MG63 (cell line): Measurements from ENCODE around the gene TNIK. TPM values are rescaled to one million over a fixed set of nuclear protein-coding genes. Genes with fewer than 3 reads are reported as not detected.
"Not testable (repeated sequence)": the region's sequence is repeated elsewhere in the genome, so short reads cannot be mapped to it uniquely, and the experiment has no call there.

Source experiments
- DNase-seq: peaks from one replicate; pipeline ENCODE4 v3.0.0-alpha.2; 2020
- H3K27me3 ChIP-seq: fragments of 250-450 bp; sonication (Bioruptor Pico); 2 replicates; pipeline ENCODE4 v1.5.1; 2020; ENCODE audit warnings: mild to moderate bottlenecking, moderate library complexity
- H3K36me3 ChIP-seq: fragments of 250-450 bp; sonication (Bioruptor Pico); 2 replicates; pipeline ENCODE4 v1.5.1; 2020; ENCODE audit warnings: mild to moderate bottlenecking, moderate library complexity
- H3K4me3 ChIP-seq: fragments of 250-450 bp; sonication (Bioruptor Pico); 2 replicates; pipeline ENCODE4 v1.5.1; 2020; ENCODE audit warnings: mild to moderate bottlenecking, moderate library complexity
- H3K9me3 ChIP-seq: fragments of 250-450 bp; sonication (Bioruptor Pico); 2 replicates; pipeline ENCODE4 v1.5.1; 2020; ENCODE audit warnings: mild to moderate bottlenecking, moderate library complexity
- total RNA-seq: library from RNA; depleted of rRNA; stranded (reverse); fragments of >200 nt; shearing (Covaris generic); gene quantifications from 2 replicates; pipeline ENCODE4 v1.2.3, GENCODE V29; 2014; ENCODE audit warnings: low replicate concordance

TNIK gene
- total RNA-seq, 1 experiment from 2014 or later: 0.07 TPM

GRCh38 chr3:171248426-171249111 lies 211.6 kb downstream of the TNIK start:
- no peaks in the 10 kb centered on the region for H3K36me3 ChIP-seq
- H3K27me3 ChIP-seq: no peaks in the 10 kb centered on the region
- DNase-seq: no peak
- no peaks in the 10 kb centered on the region for H3K9me3 ChIP-seq
- H3K4me3 ChIP-seq: no peak overlapping the region

DNA sequence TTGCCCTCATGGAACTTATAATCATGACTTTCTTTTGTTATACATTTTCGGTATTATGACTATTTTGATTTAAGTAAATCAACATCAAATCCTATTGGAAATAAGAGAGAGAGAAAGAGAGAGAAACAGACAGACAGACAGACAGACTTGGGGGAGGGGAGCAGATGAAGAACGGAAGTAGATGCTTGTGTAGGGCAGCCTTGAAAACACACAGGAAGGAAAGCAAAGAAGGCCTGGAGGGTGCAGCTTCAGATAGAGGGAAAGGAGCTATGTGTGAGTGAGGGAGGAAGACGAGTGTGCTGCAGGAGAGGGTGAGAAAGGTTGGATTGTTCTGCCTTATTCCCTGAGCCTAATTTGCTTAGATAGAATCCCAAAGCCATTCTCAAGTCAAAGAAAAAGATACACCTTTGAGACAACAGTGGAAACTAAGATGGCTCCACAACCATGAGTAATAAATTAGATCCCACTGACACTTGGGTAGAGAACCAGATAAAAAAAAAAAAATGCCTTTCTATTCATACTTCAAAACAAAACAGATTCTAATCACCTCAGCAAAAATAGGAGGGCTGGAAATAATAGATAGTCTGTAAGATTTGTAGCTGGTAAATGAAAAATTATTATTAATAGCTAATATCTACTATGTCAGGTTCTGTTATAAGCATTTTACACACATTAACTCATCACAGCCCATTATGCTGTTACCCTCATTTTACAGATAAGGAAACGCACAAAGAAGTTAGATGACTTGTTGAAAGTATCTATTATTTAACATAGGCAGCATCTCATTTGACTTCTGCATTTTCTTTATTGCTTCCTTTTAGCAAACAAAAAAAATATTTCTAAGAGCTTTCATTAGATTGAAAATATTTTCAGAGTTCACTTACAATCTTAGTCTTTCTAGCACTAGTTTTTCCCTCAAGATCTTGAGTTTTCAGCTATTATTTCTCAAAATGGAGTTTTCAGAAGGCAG lies 214.1 kb downstream of the TNIK start:
- no peak for DNase-seq
- Histone ChIP-seq H3K27me3 (no peaks in the 10 kb centered on the region), H3K36me3 (no peaks in the 10 kb centered on the region), H3K4me3 (no peak overlapping the region), H3K9me3 (no peaks in the 10 kb centered on the region)

GRCh38 chr3:171242951-171243350 lies 217.3 kb downstream of the TNIK start:
- no peak overlapping the region for H3K4me3 ChIP-seq
- H3K36me3 ChIP-seq: no peaks in the 10 kb centered on the region
- H3K9me3 ChIP-seq: no peaks in the 10 kb centered on the region
- no peaks in the 10 kb centered on the region for H3K27me3 ChIP-seq
- no peak for DNase-seq

GRCh38 chr3:171242170-171242569 lies 218.0 kb downstream of the TNIK start:
- Histone ChIP-seq H3K4me3 (no peak overlapping the region), H3K36me3 (no peaks in the 10 kb centered on the region), H3K9me3 (no peaks in the 10 kb centered on the region), H3K27me3 (no peaks in the 10 kb centered on the region)
- no peak for DNase-seq

- not testable (repeated sequence) for H3K36me3 ChIP-seq, H3K4me3 ChIP-seq, DNase-seq, H3K9me3 ChIP-seq, H3K27me3 ChIP-seq
Measured at GRCh38 chr3:171241655-171242054, 218.6 kb downstream of the TNIK start.

DNA sequence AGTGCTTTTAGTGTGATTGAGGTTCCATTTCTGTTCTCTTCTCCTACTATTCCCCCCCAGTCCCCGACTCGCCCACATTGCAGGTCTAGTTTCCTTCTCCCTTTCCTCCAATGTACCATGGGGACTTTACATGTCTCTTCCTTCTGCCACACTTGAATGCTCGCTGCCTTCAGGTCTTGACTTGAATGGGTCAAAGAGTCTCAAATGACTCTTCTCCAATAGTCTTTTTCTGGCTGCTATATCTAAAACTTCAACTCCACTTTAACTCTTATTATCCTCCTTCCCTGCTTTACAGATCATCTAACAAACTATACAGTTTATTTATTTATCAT lies 219.7 kb downstream of the TNIK start:
- H3K27me3 ChIP-seq: no peaks in the 10 kb centered on the region
- H3K9me3 ChIP-seq: no peaks in the 10 kb centered on the region
- H3K4me3 ChIP-seq: no peak overlapping the region

DNA sequence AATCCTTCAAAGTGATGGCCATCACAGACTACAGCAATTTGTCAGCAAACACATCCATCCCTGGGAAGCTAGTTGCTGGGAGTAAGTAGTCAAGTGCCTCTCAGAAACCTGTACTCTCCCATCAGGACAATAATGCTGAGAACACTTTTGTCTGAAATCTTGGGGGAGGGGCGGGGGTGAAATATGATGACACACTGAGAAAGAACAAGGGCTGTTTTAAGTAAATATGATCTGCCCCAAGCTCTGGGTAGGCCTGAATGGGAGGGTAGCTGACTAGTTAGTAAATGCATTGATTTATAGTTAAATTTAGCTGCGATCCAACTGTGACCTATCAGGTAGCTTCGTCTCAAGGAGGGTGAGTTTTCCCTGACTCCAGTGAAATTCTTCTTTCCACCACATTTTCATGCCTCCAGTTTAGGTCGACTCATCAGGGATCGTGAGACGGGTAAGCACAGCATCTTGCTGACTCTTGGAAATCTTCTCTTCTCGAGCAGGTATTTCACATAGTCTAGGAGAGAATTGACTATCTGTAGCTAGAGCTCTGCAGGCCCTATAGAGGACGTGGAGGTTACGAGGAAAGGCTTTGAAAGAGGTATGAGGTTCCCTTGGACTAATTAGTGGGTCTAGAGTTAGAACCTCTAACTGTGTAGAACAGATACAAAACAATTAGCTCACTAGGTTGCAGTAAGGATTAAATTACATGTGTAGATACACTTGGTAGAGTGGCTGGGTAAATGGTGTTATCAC lies 220.3 kb downstream of the TNIK start:
- no peaks in the 10 kb centered on the region for H3K9me3 ChIP-seq
- H3K36me3 ChIP-seq: no peaks in the 10 kb centered on the region
- H3K27me3 ChIP-seq: no peaks in the 10 kb centered on the region
- no peak overlapping the region for H3K4me3 ChIP-seq
- no peak for DNase-seq

More for the DNA sequence above, 219.7 kb downstream of the TNIK start:
- no peak for DNase-seq
- H3K36me3 ChIP-seq: no peaks in the 10 kb centered on the region

- no peaks in the 10 kb centered on the region for H3K36me3 ChIP-seq
- H3K4me3 ChIP-seq: no peak overlapping the region
- no peaks in the 10 kb centered on the region for H3K9me3 ChIP-seq
- DNase-seq: no peak
- no peaks in the 10 kb centered on the region for H3K27me3 ChIP-seq
Measured at GRCh38 chr3:171237009-171237385, 223.2 kb downstream of the TNIK start.

- Histone ChIP-seq H3K9me3 (no peaks in the 10 kb centered on the region), H3K4me3 (no peak overlapping the region), H3K27me3 (no peaks in the 10 kb centered on the region), H3K36me3 (no peaks in the 10 kb centered on the region)
- no peak for DNase-seq
Measured at GRCh38 chr3:171236265-171237008, 223.8 kb downstream of the TNIK start.

- DNase-seq: no peak
- no peak overlapping the region for H3K4me3 ChIP-seq
- no peaks in the 10 kb centered on the region for H3K27me3 ChIP-seq
- no peaks in the 10 kb centered on the region for H3K36me3 ChIP-seq
- no peaks in the 10 kb centered on the region for H3K9me3 ChIP-seq
Measured at GRCh38 chr3:171234298-171235010, 225.8 kb downstream of the TNIK start.

GRCh38 chr3:171231361-171231760 lies 228.8 kb downstream of the TNIK start:
- DNase-seq: no peak
- H3K4me3 ChIP-seq: no peak overlapping the region
- H3K36me3 ChIP-seq: no peaks in the 10 kb centered on the region

DNA sequence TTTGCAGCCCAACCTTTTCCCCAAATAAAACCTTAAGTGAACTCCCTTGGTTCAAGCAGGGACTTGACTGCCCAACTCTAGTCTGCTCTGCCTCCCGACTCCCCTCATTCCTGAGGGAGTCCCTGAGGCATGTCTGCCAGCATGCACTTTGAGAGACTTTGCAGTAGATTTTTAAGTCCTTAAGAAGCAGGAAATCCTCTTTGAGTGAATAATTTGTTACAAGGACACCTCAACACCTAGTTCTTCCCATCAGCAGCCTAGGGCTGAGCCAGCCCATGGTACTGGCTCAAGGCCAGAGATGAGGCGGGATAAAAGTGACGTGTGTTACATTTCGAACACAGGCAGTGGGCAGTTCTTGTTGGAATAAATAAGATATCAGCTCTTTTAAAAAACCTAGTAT lies 229.3 kb downstream of the TNIK start:
- DNase-seq: no peak
- no peaks in the 10 kb centered on the region for H3K9me3 ChIP-seq
- no peak overlapping the region for H3K4me3 ChIP-seq
- no peaks in the 10 kb centered on the region for H3K27me3 ChIP-seq
- H3K36me3 ChIP-seq: no peaks in the 10 kb centered on the region

More at GRCh38 chr3:171231361-171231760, 228.8 kb downstream of the TNIK start:
- Histone ChIP-seq H3K27me3 (no peaks in the 10 kb centered on the region), H3K9me3 (no peaks in the 10 kb centered on the region)

- no peak for DNase-seq
- Histone ChIP-seq H3K36me3 (no peaks in the 10 kb centered on the region), H3K4me3 (no peak overlapping the region), H3K9me3 (no peaks in the 10 kb centered on the region), H3K27me3 (no peaks in the 10 kb centered on the region)
Measured at GRCh38 chr3:171229173-171229572, 231.0 kb downstream of the TNIK start.

DNA sequence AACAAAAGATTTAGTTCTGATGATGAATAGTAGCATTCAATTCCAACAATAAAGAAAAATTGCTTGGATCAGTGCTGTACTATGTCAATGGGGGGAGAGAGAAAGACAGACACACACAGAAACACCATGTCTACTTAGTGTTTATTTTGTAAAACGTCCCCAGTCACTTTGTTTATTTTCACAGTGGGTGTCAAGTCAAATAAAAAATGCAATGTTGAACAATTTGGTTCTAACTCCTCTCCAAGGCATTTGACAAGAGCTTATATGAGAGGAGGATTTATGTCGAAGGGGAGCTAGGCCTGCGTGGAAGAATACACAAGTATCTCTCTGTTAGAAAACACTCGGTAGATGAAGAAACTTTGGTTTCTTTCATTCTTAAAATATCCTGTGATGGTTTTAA lies 232.0 kb downstream of the TNIK start:
- Histone ChIP-seq H3K36me3 (no peaks in the 10 kb centered on the region), H3K4me3 (no peak overlapping the region), H3K9me3 (no peaks in the 10 kb centered on the region), H3K27me3 (no peaks in the 10 kb centered on the region)
- DNase-seq: no peak

DNA sequence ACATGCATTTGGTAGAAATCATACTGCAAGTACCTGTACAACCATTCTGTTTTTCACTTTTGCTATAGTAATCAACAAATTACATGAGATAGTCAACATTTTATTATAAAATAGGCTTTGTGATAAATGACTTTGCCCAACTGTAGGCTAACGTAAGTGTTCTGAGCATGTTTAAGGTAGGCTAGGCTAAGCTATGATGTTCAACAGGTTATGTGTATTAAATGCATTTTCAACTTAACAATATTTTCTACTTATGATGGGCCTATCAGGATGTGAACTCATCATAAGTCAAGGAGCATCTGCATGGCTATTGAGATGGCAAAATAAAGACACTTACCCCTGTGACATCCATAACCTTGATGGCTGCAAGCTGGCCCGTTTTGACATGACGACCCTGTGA lies 232.4 kb downstream of the TNIK start:
- Histone ChIP-seq H3K9me3 (no peaks in the 10 kb centered on the region), H3K4me3 (no peak overlapping the region), H3K36me3 (no peaks in the 10 kb centered on the region), H3K27me3 (no peaks in the 10 kb centered on the region)
- no peak for DNase-seq

DNA sequence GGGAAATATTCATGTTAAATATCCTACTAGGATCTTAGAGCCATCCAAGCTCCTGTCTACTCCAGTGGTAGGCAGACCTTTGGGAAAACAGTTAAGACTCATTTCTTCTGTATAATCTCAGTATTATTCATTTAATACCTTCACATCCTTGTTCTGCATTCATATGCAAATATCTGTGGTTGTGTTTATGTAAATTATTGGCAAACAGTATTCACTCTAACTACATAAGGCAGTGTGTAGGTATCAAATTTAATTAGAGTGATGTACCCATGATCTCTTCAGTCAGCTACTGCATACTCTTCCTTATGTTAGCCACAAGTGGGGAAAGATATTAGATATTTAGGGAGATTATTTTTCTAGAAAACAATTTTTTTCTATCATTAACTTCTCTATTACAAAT lies 232.8 kb downstream of the TNIK start:
- H3K36me3 ChIP-seq: no peaks in the 10 kb centered on the region
- no peak for DNase-seq
- no peak overlapping the region for H3K4me3 ChIP-seq
- H3K9me3 ChIP-seq: no peaks in the 10 kb centered on the region
- H3K27me3 ChIP-seq: no peaks in the 10 kb centered on the region
